Activated CD8-positive, alpha-beta memory T cell treated with anti-CD3 and anti-CD28 coated beads, Interleukin-2, amount 50 U/mL, for 24 hours (primary cell): ENCODE results near the gene IFITM2.
"Not testable (repeated sequence)": the region's sequence is repeated elsewhere in the genome, so short reads cannot be mapped to it uniquely, and the experiment has no call there.

Source experiments
- DNase-seq: peaks from one replicate; pipeline ENCODE4 v3.0.0-alpha.2; 2020; ENCODE audit errors: extremely low read depth

The IFITM2 gene

DNA sequence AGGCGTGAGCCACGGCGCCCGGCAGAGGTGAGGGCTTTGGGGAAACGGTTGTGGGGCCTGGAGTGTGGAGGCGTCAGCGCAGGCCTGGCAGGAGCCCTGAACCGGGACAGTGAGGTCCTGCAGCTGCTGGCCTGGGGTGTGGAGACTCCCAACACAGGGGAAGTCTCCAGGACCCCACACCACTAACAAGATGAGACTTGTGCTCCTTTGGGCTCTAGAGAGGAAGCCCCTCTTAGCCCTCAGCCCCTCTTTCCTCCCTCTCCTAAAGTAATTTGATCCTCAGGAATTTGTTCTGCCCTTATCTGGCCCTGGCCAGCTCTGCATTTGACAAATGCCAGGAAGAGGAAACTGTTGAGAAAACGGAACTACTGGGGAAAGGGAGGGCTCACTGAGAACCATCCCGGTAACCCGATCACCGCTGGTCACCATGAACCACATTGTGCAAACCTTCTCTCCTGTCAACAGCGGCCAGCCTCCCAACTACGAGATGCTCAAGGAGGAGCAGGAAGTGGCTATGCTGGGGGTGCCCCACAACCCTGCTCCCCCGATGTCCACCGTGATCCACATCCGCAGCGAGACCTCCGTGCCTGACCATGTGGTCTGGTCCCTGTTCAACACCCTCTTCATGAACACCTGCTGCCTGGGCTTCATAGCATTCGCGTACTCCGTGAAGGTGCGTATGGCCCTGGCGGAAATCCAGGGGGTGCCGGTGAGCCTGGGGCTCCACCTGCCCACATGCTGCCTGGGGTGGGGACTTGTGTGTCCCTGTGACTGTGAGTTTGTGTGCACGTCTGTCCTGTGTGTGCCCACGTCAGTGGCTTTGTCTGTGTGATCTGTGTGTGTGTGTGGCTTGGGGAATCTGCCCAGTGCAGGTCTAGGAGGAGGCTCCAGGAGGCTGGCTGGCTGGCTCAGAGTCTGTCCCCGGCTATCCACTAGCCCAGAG lies at the start of gene IFITM2:
TSS of gene IFITM2 (plus strand) at position 51 of the 943 bp plus-strand sequence. CDS start at position 428, 377 bp downstream.
- DNase-seq = not testable (repeated sequence)

GRCh38 chr11:259413-259812 lies 48.2 kb upstream of the IFITM2 start:
- no peak for DNase-seq

DNA sequence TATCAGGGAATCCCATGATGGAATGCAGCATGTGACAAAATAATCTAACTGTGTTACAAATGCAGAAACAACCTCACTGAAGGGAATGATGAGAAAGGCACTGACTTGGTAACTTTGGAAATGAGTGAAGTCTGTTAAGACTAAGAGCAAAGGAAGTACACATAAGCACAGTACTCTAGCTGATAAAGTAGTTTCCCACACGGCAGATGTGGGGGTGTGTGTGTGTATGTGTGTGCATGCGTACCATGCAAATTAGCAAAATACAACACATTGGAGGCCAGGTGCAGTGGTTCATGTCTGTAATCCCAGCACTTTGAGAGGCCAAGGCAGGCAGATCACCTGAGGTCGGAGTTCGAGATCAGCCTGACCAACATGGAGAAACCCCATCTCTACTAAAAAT lies 46.0 kb upstream of the IFITM2 start:
- DNase-seq = no peak

GRCh38 chr11:266676-267439 lies 40.8 kb upstream of the IFITM2 start:
- DNase-seq = no peak

DNA sequence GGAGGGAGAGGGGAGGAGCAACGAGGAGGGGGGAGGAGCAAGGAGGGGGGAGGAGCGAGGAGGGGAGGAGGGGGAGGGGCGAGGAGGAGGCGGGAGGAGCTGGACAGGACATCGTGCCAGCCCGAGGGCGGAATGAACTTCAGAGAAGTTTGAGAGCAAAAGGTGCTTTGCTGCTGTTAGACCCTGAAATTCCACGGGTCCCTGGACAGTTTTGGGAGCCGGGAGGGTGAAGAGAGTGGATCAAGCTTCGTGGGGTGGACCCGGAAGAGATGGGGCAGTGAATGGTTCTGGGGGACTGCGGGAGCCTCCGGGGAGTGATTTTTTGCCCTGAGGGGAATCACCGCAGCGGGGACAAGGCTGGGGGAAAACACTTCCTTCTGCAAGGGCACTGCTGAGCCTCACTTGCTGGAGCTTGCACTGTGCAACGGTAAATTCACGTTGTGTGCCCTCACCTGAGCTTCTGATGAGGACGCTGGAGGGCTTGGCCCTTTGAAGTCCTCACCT lies 40.1 kb upstream of the IFITM2 start:
- DNase-seq = no peak

DNA sequence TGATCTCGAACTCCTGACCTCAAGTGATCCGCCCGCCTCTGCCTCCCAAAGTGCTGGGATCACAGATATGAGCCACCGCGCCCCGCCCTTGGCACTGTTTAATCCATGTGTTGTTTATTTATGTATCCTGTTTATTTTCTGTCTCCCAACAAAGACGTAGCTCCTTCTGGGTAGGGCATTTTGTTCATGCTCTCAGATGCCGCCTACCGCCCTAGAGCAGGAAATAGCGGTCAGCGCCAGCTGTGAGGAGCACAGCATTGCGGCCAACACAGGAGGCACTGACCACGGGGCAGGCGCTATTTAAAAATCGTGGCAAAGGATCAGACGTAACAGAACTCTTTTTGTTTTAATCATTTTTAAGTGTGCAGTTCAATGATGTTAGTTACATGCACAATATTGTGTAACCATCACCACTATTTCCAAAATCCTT lies 38.9 kb upstream of the IFITM2 start:
- not testable (repeated sequence) for DNase-seq

DNA sequence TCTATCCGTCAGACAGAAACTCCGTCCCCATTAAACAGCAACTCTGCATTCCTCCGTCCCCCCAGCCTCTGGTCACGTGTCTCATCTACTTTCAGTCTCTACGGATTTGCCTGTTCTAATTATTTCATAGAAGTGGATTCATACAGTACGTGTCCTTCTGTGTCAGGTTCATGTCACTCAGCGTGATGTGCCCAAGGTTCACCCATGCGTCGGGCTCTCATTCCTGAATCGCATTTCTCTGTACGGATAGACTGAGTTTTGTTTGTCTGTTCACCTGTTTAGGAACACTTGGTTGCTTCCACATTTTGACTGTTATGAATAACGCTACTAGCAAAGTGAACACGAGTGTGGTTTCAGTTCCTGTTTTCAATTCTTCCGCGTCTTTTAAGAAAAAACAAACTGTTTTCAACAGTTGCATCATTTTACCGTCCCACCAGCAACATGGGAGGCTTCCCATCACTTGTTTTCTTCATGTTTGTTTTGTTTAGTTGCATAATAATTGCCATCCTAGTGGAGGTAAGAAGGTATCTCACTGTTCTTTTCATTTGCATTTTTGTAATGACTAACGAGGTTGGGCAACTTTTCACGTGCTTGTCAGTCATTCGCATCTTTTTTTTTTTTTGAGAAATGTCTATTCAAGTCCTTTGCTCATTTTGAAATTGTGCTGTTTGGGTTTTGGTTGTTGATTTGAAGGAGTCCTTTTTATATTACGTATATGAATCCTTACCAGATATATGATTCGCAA lies 38.3 kb upstream of the IFITM2 start:
- DNase-seq = no peak

GRCh38 chr11:270451-271318 lies 36.9 kb upstream of the IFITM2 start:
- no peak for DNase-seq

GRCh38 chr11:271319-271715 lies 36.3 kb upstream of the IFITM2 start:
- no peak for DNase-seq

- DNase-seq = no peak
These were observed 35.3 kb upstream of the IFITM2 start for GRCh38 chr11:272195-272930.

DNA sequence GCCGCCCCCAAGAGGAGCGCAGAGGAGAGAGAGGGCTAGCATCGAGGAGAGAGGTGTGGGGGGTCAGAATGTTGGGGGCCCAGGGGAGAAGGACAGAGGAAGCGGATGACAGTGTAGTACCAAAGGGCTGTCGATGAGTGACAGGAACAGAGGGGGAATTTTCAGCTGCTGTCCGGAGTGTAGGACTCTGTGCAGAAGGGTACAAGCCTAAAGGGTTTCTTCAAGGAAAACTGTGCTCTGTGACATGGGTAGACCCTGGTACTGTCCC lies 34.8 kb upstream of the IFITM2 start:
- no peak for DNase-seq

GRCh38 chr11:276219-276618 lies 31.4 kb upstream of the IFITM2 start:
- no peak for DNase-seq

- no peak for DNase-seq
These were observed 29.3 kb upstream of the IFITM2 start, which contains the start of gene NLRP6 for GRCh38 chr11:278001-278951. Gene NLRP6, plus strand, starts transcription at chr11:278407. Its CDS starts 163 bp downstream, at chr11:278570.

DNA sequence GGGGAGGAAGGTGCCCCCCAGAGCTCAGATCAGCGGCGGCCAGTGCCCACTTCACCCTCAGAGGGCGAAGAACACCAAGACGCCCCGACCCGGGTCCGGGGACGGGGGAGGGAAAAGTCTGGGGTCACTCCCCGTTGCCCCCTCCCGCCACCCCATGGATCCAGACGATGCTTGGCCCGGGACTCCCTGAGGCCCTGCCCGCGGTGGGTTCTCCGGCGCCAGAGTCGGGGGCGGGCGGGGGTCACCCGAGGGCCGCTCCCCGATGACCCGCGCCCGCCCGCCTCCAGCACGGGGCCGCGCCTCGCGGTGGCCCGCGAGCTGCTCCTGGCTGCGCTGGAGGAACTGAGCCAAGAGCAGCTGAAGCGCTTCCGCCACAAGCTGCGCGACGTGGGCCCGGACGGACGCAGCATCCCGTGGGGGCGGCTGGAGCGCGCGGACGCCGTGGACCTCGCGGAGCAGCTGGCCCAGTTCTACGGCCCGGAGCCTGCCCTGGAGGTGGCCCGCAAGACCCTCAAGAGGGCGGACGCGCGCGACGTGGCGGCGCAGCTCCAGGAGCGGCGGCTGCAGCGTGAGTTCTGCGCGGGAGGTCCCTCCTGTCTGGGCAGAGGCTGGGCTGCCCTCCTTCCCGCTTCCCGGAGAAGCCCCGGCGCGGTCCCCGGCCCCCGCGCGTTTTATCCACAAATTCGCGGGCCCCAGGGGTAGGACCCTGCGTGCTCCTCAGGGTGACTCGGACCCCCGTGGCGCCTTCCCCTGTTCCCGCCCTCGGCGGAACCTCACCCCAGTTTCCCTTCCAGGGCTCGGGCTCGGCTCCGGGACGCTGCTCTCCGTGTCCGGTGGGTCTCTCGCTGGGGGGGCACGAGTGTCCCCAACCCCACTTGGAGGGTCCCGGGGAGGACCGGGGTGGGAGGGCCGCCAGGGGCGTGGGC lies 28.3 kb upstream of the IFITM2 start:
- DNase-seq = no peak

- DNase-seq = no peak
These were observed 27.5 kb upstream of the IFITM2 start for GRCh38 chr11:279966-280705.

GRCh38 chr11:280706-281485 lies 26.7 kb upstream of the IFITM2 start:
- DNase-seq = no peak
